ENCODE data around the gene THAP11. TPM values are rescaled to one million over a fixed set of nuclear protein-coding genes. Genes with fewer than 3 reads are reported as not detected.
A peak's percentile ranks its signal among the peaks of the same experiment; 100 is the strongest.

The THAP11 gene
- total and polyA plus RNA-seq, 2 of the 13 experiments (the other 11 are each of a cell fraction or from before 2014, with no cell fraction given): 44.2 to 53.4 TPM

- TF ChIP-seq CREB3 (CRISPR knock-in tag; IDR thresholded peaks at IDR 0.05): no peak
- TF ChIP-seq ZNF558 (CRISPR knock-in tag; IDR thresholded peaks at IDR 0.05; ENCODE audit: borderline replicate concordance): no peak
- TF ChIP-seq ZBTB1 (CRISPR knock-in tag; IDR thresholded peaks at IDR 0.05; ENCODE audit: borderline replicate concordance): 0 out of 2 replicates have a peak, but pooled peaks have one; percentile 17
- no peak for TF ChIP-seq KLF16 (CRISPR knock-in tag; IDR thresholded peaks at IDR 0.05)
- TF ChIP-seq CENPT (CRISPR knock-in tag; IDR thresholded peaks at IDR 0.05; ENCODE audit: low read depth): no peak
- no peak for TF ChIP-seq ZNF180 (CRISPR knock-in tag; IDR thresholded peaks at IDR 0.05; ENCODE audit: borderline replicate concordance, low read depth)
- TF ChIP-seq ZFP1 (CRISPR knock-in tag; IDR thresholded peaks at IDR 0.05): no peak
- no peak for TF ChIP-seq TFDP2 (CRISPR knock-in tag; IDR thresholded peaks at IDR 0.05)
- no peak for TF ChIP-seq ZSCAN9 (CRISPR knock-in tag; IDR thresholded peaks at IDR 0.05; ENCODE audit: borderline replicate concordance)
- TF ChIP-seq SKI (IDR thresholded peaks at IDR 0.05; ENCODE audit: partially characterized antibody): no peak
- no peak; the same call in 1 of the 2 replicates for TF ChIP-seq ZNF687 (CRISPR knock-in tag; IDR thresholded peaks at IDR 0.05)
- no peak for TF ChIP-seq YEATS2 (CRISPR knock-in tag; IDR thresholded peaks at IDR 0.05; ENCODE audit: borderline replicate concordance)
- no peak for TF ChIP-seq HMGXB3 (CRISPR knock-in tag; IDR thresholded peaks at IDR 0.05; ENCODE audit: borderline replicate concordance)
- no peak for TF ChIP-seq FOXC1 (CRISPR knock-in tag; IDR thresholded peaks at IDR 0.05; ENCODE audit: borderline replicate concordance)
- TF ChIP-seq FIP1L1 (IDR thresholded peaks at IDR 0.05; ENCODE audit: borderline replicate concordance, insufficient read depth, low read depth, low read length): no peak
- no peak for TF ChIP-seq ZNF331 (CRISPR knock-in tag; IDR thresholded peaks at IDR 0.05)
- 0 out of 2 replicates have a peak, but pooled peaks have one; percentile 38 for TF ChIP-seq ZNF547 (CRISPR knock-in tag; IDR thresholded peaks at IDR 0.05)
- no peak; the same call in 1 of the 2 replicates for TF ChIP-seq BRCA1 (CRISPR knock-in tag; IDR thresholded peaks at IDR 0.05)
- TF ChIP-seq ZBTB38 (CRISPR knock-in tag; IDR thresholded peaks at IDR 0.05): no peak
Observed at GRCh38 chr16:67847064-67847861, 5.1 kb downstream of the THAP11 start, which contains the start of gene CENPT (continued).

Data from HepG2 (cell line).